Amygdala (tissue), 56 donors: ENCODE results near the gene BLNK.
A peak's percentile ranks its signal among the peaks of the same experiment; 100 is the strongest.
"Not testable (repeated sequence)": the region's sequence is repeated elsewhere in the genome, so short reads cannot be mapped to it uniquely, and the experiment has no call there.

ENCODE experiments used
- DNase-seq, 56 donors: peaks; one replicate each; lab custom pipeline; 2025; lab: John Stamatoyannopoulos, UW

Gene BLNK

DNA sequence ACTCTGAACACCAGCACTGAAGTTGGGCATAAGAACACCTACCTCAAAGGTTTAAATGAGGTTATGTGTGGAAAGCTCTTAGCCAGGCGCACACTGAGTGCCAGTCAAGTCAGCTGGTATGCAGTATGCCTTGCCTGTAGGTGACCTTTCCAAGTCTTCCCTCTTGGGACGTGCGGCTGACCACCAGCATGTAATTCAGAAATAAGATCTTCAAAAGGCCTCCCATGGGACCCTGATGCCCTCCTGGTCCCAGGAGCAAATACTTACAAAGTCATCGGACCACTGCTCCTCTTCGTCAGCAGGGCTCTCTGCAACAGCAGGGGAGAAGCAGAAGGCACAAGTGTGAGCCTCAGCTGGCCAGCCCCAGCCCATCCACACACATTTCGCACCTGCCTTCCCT is 40.8 kb downstream of the BLNK start:
- DNase-seq = no peak

DNA sequence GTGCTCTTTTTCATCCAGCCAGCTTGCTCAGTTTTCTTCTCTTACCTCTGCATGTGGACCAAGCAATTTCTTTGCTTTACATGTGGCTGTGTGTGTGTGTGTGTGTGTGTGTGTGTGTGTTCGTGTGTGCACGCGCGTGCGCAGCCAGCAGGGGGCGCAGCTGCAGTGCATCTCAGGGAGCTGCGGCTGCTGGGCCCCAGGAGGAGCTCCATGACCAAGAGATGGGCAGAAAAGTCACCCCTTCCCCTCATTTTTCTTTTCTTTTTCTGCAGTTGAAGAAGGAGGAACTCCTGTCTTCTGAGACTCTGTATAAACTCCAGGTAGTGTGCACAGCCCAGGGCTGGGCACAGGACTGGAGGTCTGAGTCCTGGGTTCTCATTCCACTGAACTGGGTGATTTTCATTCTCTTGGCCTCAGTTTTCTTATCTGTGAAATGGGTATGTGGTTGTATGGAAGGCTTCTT is 41.8 kb downstream of the BLNK start:
- DNase-seq = peak in 39 of 56 donors; percentile 4 to 77 (median 19)

DNA sequence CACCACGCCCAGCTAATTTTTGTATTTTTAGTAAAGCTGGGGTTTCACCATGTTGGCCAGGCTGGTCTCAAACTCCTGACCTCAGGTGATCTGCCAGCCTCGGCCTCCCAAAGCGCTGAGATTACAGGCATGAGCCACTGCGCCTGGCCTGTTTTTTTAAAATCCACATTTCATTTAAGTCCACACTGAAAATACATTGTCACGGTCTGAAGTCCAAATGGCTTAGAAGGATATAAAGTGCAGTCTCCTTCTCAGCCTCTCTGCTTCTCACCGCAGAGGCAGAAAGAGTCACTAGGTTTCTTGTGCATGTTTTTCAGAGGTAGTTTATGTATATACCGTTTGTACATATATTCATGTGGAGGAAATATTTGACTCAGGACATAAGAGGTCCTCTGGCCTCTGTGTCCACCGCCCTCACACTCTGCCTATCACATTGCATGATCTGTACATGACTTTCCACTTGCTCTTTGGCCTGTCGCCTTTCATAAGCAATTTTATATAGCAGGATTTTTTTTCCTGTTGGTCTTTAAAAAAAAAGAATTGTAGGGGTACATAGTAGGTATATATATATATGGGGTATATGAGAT is 42.9 kb downstream of the BLNK start:
- DNase-seq = no peak

DNA sequence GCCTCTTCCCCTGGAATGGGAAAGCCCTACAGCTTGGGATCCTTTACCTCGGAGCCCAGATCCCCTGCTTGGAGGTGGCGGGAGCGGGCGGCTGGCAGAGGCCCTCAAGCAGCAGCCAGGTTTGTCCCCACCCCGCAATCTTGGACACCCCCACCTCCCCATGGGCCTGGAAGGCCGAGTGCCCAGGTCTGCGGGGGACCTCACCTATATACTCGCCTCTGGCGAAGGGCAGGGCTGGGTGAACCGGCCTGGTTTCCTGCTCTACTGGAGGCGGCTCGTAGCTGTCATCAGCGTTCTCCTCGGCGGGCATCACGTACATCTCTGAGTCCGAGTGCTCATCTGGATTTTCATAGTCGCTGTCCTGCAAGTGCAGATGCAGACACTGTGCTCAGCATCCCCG is 44.2 kb downstream of the BLNK start:
- no peak for DNase-seq

GRCh38 chr10:96225119-96225518 is 46.2 kb downstream of the BLNK start:
- no peak for DNase-seq

DNA sequence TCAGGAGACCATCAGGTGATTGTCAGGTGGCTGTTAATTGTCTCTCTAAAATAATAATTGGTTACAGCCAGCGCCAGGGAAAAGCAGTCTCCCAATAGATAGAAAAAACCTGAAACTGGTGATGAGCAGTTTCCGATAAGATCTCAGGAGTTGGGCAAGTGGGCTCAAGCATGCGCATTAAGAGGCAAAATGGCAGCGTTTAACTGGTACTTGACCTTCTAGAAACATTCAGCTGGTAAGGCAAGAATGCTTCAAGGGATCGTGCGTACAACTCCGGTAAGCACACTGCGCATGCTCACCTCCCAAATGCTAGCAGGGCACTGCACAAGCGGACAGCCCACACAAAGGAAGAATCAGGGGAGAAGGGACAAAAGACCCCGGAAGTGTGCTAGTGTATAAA is 48.5 kb downstream of the BLNK start:
- DNase-seq = no peak

DNA sequence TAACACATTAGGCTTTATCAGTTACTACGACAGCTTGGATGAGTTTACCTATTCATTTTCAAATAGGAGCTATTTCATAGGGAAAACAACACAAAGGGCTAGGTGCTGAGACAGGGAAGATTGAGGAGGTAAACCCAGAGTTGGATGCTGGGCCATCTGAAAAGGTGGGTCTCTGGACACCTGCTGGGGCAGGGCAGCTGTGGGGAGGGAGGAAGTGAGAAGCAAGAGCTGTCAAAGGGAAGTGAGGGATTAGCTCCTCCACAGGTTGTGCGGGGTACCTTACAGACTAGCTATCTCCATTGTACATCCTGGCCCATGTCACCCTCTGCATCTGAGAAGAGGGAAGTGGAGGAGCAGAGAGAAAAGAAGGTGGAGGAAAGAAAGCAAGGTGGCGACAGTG is 48.9 kb downstream of the BLNK start:
- no peak for DNase-seq

DNA sequence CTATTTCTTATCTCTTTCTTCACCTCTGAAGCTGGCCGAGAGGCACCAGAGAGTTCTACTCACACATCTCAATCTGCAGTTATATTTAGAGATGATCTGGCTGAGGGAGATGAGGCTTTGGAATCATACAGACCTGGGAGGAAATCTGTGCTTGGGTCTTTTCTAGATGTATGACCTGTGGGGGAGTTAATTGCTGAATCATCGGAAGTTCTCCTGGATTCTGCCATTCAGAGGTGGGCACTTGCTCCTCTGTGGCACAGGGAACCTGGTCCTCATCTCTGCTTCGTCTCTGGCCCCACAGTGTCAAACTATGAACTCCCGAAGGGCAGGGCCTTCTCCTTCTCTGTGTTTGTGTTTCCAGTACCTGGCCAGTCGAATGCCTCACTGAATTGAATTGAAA is 52.5 kb downstream of the BLNK start:
- DNase-seq = no peak

DNA sequence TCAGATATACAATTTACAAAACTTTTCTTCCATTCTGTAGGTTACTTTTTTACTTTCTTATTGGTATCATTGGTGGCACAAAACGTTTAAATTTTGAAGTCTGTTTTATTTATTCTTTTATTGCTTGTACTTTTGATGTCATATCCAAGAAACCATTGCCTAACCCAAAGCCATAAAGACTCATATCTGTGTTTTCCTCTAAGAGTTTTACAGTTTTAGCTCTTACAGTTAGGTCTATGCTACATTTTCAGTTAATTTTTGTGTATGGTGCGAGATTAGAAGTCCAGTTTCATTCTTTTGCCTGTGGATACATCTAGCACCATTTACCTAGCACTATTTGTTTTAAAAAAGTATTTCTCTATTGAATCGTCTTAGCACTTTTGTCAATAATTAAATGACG is 53.7 kb downstream of the BLNK start:
- DNase-seq = no peak

- DNase-seq = no peak
These were observed 54.6 kb downstream of the BLNK start for GRCh38 chr10:96216775-96217174.

DNA sequence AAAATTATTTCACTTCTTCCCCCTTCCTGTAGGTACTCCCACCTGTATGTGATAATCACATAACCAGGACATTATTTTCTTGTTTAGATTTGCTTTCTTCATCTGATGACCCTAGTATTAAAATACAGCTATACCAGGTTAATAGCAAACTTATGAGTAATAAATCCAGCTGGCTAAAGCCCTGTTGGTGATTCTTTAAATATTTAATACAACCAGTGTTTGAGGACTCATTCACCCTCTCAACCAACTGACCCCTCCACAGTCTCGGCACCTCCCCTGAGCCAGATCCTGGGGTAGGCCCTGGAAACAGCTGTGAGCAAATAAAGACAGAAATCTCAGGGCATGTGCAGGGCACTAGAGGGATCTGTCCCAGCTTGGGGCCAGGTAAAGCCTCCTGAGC is 58.5 kb downstream of the BLNK start:
- DNase-seq = no peak

DNA sequence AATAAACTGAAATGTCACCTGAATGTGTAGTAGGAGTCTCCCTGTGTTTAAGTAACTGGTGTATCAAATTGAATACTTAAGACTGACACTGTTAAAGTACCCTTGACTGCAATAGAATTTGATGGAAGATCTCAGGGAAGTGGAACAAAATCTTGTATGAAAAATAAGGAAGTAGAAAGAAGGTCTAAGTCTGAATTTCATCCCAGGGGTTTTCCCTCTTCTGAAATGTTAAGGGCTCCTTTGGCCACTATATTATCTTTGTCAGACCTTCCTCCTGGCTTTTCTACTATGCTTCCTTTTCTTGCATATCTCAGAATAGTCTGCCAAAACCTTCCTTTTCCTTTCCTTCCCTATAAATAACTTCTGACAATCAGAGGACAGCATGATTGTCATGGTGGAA is 59.6 kb downstream of the BLNK start:
- DNase-seq = no peak

- DNase-seq = no peak
These were observed 62.4 kb downstream of the BLNK start for GRCh38 chr10:96208946-96209345.

DNA sequence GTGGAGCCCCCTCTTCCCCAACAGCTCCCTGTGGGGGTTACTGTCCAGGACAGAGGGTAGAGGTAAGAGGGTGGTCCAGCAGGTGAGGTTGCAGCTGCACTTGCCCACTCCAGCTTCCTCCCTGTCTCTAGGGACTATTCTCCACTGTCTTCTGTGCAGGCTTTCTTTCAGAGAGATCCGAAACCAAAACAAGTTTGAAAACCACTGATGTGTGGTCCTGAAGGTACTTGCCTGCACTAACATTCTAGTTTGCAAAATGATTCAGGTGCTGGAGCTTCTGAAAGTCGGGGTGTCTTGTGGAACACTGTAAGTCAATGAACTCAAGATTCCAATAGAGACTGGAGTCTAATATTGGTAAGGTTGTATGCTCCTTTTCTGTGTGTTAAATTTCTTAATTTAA is 63.1 kb downstream of the BLNK start:
- no peak for DNase-seq

- no peak for DNase-seq
These were observed 65.8 kb downstream of the BLNK start for GRCh38 chr10:96205580-96205979.

- no peak for DNase-seq
These were observed 69.8 kb downstream of the BLNK start for GRCh38 chr10:96201525-96201924.

DNA sequence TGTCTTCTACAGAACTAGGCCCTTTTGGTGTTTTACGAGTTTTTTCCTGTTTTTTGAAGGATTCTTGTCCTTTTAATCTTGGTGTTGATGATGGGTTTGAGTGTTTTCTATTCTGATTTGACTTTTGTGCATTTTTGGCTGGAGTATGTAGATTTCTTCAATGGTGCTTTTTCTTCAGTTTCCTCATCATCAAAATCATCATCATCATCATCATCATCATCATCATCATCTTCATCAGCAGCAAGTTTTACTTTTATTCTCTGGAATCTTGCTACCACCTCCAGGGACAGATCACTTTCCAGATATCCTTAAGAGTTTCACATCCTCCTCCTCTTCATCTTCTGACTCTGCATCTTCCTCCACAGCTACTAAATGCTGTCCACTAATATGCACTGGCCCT is 81.9 kb downstream of the BLNK start:
- not testable (repeated sequence) for DNase-seq

DNA sequence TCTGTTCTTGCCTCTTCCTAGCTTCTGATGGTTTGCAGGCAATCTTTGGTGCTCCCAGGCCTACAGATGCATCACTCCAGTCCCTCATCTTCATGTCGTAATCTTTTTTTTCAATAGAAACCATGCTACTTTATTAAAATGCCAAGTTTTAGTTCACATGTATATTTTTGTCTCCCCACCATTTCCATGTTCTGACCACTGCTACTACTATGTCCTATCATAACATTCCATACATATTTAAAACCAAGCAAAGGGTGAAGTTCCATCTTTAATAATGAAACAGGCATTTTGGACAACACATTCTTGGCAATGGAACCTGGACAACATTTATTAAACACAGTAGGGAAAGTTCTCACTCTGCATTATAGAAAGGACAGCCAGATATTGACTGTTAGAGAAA is 82.5 kb downstream of the BLNK start:
- no peak for DNase-seq

- peak in 1 of 56 donors; percentile 5 for DNase-seq
These were observed 82.9 kb downstream of the BLNK start for GRCh38 chr10:96188421-96188820.

- DNase-seq = no peak
These were observed 94.4 kb downstream of the BLNK start for GRCh38 chr10:96176985-96177384.

DNA sequence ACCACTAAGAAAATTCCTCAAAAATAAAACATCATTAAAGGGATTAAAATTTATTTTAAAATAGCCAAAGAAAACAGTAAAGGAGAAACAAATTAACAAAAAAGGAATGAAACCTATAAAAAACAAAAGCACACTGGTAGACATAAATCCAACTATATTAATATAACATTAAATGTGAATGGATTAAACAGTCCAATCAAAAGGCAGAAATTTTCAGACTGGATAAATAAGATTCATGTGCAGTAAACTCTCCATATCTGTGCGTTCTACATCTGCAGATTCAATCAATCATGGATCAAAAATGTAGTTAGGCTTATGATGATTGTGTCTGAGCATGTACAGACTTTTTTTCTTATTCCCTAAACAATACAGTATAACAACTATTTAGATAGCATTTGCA is 98.7 kb downstream of the BLNK start:
- no peak for DNase-seq

DNA sequence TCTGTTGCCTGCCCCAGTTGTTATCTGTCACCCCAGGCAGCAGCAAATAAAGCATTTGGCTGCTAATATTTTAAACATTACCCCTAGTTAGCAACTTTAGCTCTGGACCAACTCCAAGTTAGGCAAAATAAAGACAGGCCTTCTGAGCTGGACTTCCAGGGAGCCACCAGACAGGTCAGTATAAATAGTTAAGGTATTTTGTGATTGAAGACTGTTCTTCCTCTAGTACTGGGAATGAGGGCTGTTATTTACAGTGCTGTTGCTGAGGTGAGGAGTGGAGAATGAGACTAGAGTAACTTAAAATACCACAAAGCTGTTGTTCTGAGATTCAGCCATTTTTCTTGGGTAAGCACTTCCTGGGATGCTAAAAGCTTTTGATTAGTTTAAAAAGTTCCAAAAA is 101.1 kb downstream of the BLNK start:
- DNase-seq = no peak

GRCh38 chr10:96168546-96168945 is 102.8 kb downstream of the BLNK start:
- DNase-seq = no peak
